Transverse colon (tissue), 4 donors: Measurements from ENCODE around the gene ABTB1.

Experiments used
- CTCF ChIP-seq, 5 experiments: fragments of 200-600 bp in 3 of 5; fragments of 450-650 bp in 2 of 5; sonication (generic) in 3 of 5; IDR thresholded peaks; 1 replicate in 2 of 5; 2 replicates in 3 of 5; pipeline ENCODE4 v1.5.1; 2016 to 2017; ENCODE audit warnings: antibody characterized with exemption in 5 of 5, inconsistent platforms in 3 of 5, mild to moderate bottlenecking in 2 of 5, moderate library complexity in 1 of 5
- EP300 ChIP-seq: sonication (generic); formaldehyde crosslinking; IDR thresholded peaks from one replicate; pipeline ENCODE4 v1.6.1; 2017; ENCODE audit warnings: antibody characterized with exemption, low read depth
- POLR2AphosphoS5 ChIP-seq, 3 donors: sonication (generic); formaldehyde crosslinking; IDR thresholded peaks; one replicate each; pipeline ENCODE4 v1.6.1; 2016; ENCODE audit warnings: antibody characterized with exemption in 3 of 3

GRCh38 chr3:127711896-127712295 is 39.1 kb downstream of the ABTB1 start:
- TF ChIP-seq POLR2AphosphoS5 (IDR thresholded peaks at IDR 0.05) (no peak), CTCF (IDR thresholded peaks at IDR 0.05) (no peak), EP300 (no peak)
